Activated CD4-positive, alpha-beta T cell treated with anti-CD3 and anti-CD28 coated beads for 1 hour (primary cell): ENCODE results near the gene ASXL2.
"Not testable (repeated sequence)": the region's sequence is repeated elsewhere in the genome, so short reads cannot be mapped to it uniquely, and the experiment has no call there.

Experiments
- DNase-seq: peaks from one replicate; pipeline ENCODE4 v3.0.0-alpha.2; 2020

The ASXL2 gene

DNA sequence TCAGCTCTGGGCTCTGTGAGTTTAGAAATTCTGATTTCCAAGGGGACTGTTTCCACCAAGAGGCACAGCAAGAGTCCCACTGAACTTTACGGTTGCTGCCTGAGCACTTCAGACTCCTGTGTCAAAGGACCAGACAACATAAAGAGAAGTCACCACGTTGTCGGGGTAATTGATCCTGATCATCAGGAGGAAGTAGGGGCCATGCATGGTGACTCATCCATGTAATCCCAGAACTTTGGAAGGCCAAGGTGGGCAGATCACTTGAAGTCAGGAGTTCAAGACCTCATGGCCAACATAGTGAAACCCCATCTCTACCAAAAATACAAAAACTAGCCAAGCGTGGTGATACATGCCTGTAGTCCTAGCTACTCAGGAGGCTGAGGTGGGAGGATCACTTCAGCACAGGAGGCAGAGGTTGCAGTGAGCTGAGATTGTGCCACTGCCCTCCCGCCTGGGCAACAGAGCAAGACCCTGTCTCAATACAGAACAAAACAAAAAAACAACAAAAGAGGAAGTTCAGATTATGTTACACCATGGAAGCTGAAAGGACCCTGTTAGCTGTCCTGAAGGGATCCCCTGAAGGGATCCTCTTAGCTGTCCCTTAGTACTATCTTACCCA lies 9.4 kb upstream of the ASXL2 start:
- no peak for DNase-seq

DNA sequence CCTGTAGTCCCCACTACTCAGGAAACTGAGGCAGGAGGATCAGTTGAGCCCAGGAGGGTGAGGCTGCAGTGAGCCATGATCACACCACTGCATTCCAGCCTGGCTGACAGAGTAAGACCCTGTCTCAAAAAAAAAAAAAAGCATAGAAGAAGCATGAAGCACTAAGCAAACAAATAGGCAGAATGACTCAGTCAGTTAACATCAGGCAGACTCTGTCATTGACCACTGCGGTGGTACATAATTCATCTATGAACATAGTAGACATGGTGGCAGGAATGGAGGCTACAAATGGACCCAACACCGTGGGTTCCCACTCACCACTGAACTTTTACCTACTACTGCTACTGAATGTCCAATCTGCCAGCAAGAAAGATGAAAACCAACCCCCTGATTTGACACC lies 7.6 kb upstream of the ASXL2 start:
- DNase-seq, result no peak

DNA sequence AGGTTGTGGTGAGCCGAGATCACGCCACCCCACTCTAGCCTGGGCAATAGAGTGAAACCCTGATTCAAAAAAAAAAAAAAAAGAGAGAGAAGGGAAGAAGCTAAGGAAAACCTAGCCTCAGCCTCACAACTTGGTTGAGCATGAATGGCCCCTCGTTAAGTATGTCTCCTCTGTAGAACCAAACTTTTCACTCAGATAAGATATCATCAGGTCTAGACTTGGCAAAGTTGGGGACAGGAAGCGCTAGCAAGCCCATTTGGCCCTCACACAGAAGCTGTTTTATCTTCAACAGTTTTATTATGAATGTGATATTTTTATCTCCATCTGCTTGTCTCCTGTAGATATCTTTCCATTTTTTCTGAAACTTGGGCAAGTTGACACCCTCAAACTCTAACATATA lies 3.5 kb upstream of the ASXL2 start:
- no peak for DNase-seq

GRCh38 chr2:25879133-25879730 lies 945 bp upstream of the ASXL2 start:
- no peak for DNase-seq

GRCh38 chr2:25877431-25878360 lies 591 bp downstream of the ASXL2 start:
- peak; percentile 24 for DNase-seq

- DNase-seq, result no peak
Observed at GRCh38 chr2:25872134-25872533, 6.2 kb downstream of the ASXL2 start.

DNA sequence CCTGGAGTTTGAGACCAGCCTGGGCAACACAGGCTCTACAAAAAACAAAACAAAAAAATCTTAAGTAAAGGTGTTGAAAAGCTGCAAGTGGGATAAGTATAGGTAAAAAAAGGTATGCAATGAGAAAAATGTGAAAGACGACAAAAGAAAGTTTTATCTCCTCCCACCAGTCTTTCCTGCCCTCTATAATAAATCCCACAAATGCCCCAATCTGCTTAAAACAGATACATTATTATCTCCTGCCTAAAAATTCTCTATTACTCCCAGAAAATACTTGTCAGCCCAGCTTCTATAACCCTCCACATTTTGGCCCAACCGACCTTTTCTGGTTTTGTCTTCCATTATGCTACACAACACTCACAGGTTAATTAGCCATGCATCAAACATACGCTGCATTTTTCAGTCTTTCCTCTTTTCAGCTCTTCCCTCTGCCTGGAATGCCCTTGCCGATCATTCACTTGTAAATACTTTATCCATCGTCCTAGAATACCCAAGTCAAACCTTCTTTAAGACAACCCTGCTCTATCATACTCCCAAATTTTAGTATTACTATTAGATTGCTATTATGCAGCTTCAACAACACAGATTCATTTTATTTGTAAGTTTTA lies 10.8 kb downstream of the ASXL2 start:
- DNase-seq, result no peak

GRCh38 chr2:25856377-25856776 lies 21.9 kb downstream of the ASXL2 start:
- no peak for DNase-seq

- DNase-seq, result no peak
Observed at GRCh38 chr2:25855065-25855464, 23.2 kb downstream of the ASXL2 start.

- DNase-seq, result no peak
Observed at GRCh38 chr2:25854613-25855012, 23.7 kb downstream of the ASXL2 start.

DNA sequence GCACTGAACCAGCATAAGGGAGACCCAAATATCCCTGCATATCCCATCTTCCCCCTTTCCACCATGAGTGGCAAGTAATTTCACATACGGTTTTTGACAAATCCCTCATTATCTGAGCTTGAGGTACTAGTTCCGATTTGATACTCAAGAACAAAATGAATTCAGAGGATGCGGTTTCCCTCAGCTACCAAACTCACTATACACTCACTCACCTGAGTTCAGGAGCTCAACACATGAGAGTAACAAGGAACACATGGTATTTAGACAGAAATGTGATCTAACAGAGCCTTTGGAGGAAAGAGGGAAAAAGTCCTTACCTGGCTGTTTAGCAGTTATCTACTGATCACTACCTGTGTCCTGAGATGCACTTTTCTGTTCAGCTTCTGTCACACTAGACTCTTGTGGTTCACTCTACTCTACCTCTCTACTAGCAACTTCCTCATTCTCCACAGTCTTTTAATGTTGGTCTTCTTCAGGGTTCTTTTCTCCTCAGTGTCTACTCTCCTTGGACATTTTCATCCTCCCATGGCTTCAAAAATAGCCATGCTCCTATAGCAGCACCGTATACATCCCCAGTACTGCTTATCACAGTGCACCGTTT lies 25.1 kb downstream of the ASXL2 start:
- DNase-seq, result no peak

DNA sequence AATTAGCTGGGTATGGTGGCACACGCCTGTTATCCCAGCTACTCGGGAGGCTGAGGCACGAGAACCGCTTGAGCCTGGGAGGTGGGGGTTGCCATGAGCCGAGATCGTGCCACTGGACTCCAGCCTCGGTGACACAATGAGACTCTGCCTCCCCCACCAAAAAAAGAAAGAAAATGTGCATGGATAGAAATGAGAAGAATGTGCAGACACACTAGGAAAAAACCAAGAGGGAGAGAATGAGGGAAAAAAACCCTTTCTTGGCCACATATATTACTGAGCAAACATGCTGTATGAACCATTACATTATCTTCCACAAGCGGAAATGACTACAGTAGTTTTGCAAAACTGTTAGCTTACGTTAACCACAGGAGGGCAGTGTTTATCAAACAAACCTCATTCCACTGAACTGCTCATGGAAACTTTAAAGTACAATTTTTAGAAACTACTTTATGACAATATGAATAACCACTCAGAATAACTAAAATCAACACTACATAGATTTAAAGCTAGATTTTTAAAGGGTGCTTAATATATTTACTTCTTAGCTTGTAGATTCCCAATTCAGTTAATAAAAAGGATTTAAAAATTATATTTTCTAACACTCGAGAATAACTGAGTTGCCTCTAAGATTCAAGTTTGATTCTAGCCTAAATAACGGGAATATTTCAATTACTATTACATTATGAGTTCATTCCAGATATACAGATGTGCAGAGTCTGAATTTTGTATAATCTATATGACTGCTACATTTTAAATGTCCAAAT lies 26.4 kb downstream of the ASXL2 start:
- no peak for DNase-seq

DNA sequence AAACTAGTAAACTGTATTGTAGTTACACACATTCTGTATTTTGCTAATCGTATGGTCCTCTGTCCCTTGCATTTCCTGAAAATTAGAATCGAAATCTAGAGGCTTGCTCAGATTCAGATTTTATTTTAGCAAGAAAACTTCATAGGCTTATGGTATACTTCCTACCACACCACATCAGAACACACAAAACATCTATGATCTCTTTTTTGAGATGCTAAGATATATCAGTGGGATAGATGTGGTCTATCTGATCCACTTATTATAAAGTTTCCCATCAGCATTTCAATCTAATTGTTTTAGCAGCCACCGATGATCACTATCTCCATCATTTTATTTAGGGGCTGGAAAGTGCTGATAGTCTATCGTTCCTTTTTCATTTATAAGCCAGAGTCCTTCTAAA lies 27.9 kb downstream of the ASXL2 start:
- DNase-seq, result not testable (repeated sequence)

DNA sequence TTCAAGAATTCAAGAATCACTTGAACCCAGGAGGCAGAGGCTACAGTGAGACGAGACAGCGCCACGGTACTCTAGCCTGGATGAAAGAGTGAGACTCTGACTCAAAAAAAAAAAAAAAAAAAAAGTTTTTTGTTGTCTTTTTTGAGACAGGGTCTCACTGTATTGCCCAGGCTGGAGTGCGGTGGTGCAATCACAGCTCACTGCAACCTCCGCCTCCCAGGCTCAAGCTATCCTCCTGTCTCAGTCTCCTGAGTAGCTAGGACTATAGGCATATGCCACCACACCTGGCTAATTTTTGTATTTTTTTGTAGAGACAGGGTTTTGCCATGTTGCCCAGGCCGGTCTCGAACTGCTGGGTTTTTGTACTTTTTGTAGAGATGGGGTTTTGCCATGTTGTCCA lies 28.9 kb downstream of the ASXL2 start:
- DNase-seq, result not testable (repeated sequence)

GRCh38 chr2:25845843-25846505 lies 32.3 kb downstream of the ASXL2 start:
- no peak for DNase-seq

- no peak for DNase-seq
Observed at GRCh38 chr2:25844089-25844488, 34.2 kb downstream of the ASXL2 start.

DNA sequence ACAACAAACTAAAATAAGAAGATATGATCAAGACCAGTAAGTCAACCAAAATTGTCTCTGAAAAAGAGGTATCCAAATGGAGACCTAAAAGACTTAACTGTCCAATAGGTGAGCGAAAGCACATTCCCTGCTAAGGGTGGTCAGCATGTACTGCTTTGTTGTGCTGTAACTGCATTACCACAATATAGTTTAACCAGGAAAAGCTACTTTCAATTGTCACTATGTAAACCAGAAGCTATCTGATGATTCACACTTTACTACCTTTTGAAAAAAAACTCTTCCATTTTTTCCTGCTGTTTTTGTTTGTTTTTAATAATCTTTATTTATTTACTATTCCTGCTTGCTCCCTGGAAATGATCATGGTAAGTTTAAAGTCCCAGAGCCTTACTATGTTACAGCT lies 36.1 kb downstream of the ASXL2 start:
- no peak for DNase-seq

- no peak for DNase-seq
Observed at GRCh38 chr2:25838152-25838756, 40.0 kb downstream of the ASXL2 start.

DNA sequence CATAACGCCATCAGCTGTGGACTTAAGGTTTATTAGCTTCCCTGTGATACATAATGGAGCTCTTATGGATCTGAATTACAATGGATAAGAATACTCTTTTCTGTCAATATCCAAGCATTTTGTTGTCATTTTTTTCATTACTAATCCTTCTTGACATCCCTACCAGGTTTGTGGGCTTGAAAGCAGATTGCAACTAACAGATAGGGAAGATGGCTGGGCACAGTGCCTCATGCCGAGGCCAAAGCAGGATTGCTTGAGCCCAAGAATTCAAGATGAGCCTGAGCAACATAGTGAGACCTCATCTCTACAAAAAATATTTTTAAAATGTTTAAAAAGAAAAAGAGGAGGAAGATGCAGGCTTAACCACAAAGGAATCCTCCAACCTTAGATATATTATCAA lies 42.4 kb downstream of the ASXL2 start:
- no peak for DNase-seq

DNA sequence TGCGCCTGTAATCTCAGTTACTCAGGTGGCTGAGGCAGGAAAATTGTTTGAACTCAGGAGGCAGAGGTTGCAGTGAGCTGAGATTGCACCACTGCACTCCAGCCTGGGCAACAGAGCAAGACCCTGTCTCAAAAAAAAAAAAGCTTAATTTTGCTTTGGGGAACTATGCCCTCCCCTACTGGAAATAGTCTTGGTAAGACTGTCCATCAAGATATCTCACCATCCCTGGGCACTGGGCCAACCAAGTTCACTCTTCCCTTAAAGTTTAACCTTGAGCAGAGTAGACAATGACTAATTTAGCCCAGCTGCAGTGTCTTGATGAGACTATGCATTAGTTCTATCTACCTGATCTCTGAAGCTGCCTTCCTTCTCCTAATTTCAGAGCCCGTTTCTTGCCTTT lies 44.7 kb downstream of the ASXL2 start:
- DNase-seq, result no peak

DNA sequence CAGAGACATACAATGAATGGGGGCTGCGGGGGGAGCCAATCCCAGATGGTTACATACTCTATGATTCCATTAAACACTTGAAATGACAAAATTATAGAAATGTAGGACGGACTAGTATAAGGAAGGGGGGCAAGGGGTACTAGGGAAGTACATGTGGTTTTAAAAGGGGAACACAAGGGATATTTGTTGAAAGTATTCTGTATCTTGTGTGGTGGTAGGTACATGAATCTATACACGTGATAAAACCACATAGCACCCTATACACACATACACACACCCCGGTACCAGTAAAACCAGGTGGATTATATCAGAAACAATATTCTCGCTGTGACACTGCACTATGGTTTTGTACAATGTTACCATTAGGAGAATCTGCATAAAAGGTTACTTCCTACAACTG lies 45.4 kb downstream of the ASXL2 start:
- DNase-seq, result no peak
